Measurements from ENCODE around the gene ABAT.
"Not testable (repeated sequence)": the region's sequence is repeated elsewhere in the genome, so short reads cannot be mapped to it uniquely, and the experiment has no call there.

Gene ABAT

GRCh38 chr16:8718851-8719680 lies 44.6 kb downstream of the ABAT start:
- no peak for DNase-seq

GRCh38 chr16:8720080-8720966 lies 45.9 kb downstream of the ABAT start:
- no peak for DNase-seq

- no peak for DNase-seq
Measured at GRCh38 chr16:8720967-8721308, 46.5 kb downstream of the ABAT start.

GRCh38 chr16:8721336-8722024 lies 47.1 kb downstream of the ABAT start:
- no peak for DNase-seq

GRCh38 chr16:8722025-8722348 lies 47.6 kb downstream of the ABAT start:
- DNase-seq, result no peak

- DNase-seq, result no peak
Measured at GRCh38 chr16:8725513-8726178, 51.2 kb downstream of the ABAT start.

- no peak for DNase-seq
Measured at GRCh38 chr16:8727131-8727806, 52.9 kb downstream of the ABAT start.

GRCh38 chr16:8727857-8728618 lies 53.6 kb downstream of the ABAT start:
- no peak for DNase-seq

- DNase-seq, result no peak
Measured at GRCh38 chr16:8729779-8730334, 55.4 kb downstream of the ABAT start.

GRCh38 chr16:8730335-8730915 lies 56.0 kb downstream of the ABAT start:
- DNase-seq, result no peak

- DNase-seq, result no peak
Measured at GRCh38 chr16:8733849-8734540, 59.6 kb downstream of the ABAT start.

GRCh38 chr16:8735574-8735973 lies 61.2 kb downstream of the ABAT start:
- no peak for DNase-seq

- DNase-seq, result no peak
Measured at GRCh38 chr16:8736123-8736668, 61.8 kb downstream of the ABAT start.

GRCh38 chr16:8739151-8739550 lies 64.7 kb downstream of the ABAT start:
- DNase-seq, result no peak

- DNase-seq, result no peak
Measured at GRCh38 chr16:8739989-8740704, 65.7 kb downstream of the ABAT start.

GRCh38 chr16:8740775-8741355 lies 66.4 kb downstream of the ABAT start:
- DNase-seq, result no peak

- no peak for DNase-seq
Measured at GRCh38 chr16:8741636-8742035, 67.2 kb downstream of the ABAT start.

GRCh38 chr16:8742068-8742467 lies 67.7 kb downstream of the ABAT start:
- DNase-seq, result no peak

GRCh38 chr16:8748944-8749343 lies 74.5 kb downstream of the ABAT start:
- DNase-seq, result not testable (repeated sequence)

All from T-helper 1 cell (primary cell).